OCI-LY7 (cell line): ENCODE data around the gene ANO2. TPM values are rescaled to one million over a fixed set of nuclear protein-coding genes. Genes with fewer than 3 reads are reported as not detected.

ENCODE experiments used
- BruUV-seq: library from RNA; stranded (reverse); fragments of 400-500 nt; replicated peaks from 2 replicates; lab custom pipeline; 2021; lab: Mats Ljungman, UMichigan
- CTCF ChIA-PET: fragments of 300-600 bp; sonication (Branson Sonifier 250); formaldehyde crosslinking; loops from one replicate; lab custom pipeline; 2022; ENCODE audit warnings: antibody characterized with exemption; ENCODE audit not compliant: unreplicated experiment; lab: Charles Lee
- POLR2A ChIA-PET: fragments of 300-600 bp; sonication (Branson Sonifier 250); formaldehyde crosslinking; loops from one replicate; lab custom pipeline; 2022; ENCODE audit warnings: antibody characterized with exemption; lab: Charles Lee
- DNase-seq: peaks from one replicate; pipeline ENCODE4 v3.0.0-alpha.2; 2015; ENCODE audit warnings: low spot score
- H2AFZ ChIP-seq: fragments of 200-600 bp; sonication (generic), shearing (Covaris generic); 2 replicates; pipeline ENCODE4 v1.6.1; 2014; ENCODE audit warnings: mild to moderate bottlenecking, antibody characterized with exemption, low read length, moderate library complexity
- H3K27ac ChIP-seq: fragments of 200-600 bp; sonication (generic); 2 replicates; pipeline ENCODE4 v1.5.1; 2014; ENCODE audit warnings: mixed run types, low read depth, mild to moderate bottlenecking, moderate library complexity, low read length, inconsistent platforms; ENCODE audit not compliant: poor library complexity, severe bottlenecking
- H3K36me3 ChIP-seq: fragments of 200-600 bp; sonication (generic); 2 replicates; pipeline ENCODE4 v1.6.1; 2014; ENCODE audit warnings: mild to moderate bottlenecking, antibody characterized with exemption, low read length, moderate library complexity, mixed read lengths; ENCODE audit not compliant: insufficient read depth
- H3K4me1 ChIP-seq: fragments of 200-600 bp; sonication (generic); 2 replicates; pipeline ENCODE4 v1.5.1; 2014; ENCODE audit warnings: mild to moderate bottlenecking, low read length; ENCODE audit not compliant: insufficient read depth, poor library complexity, severe bottlenecking
- H3K4me2 ChIP-seq: fragments of 200-600 bp; sonication (generic); 2 replicates; pipeline ENCODE4 v1.6.1; 2014; ENCODE audit warnings: mild to moderate bottlenecking, low read length
- H3K4me3 ChIP-seq: fragments of 200-600 bp; sonication (generic); 2 replicates; pipeline ENCODE4 v1.5.1; 2014; ENCODE audit warnings: mild to moderate bottlenecking, low read depth, low read length; ENCODE audit not compliant: poor library complexity, severe bottlenecking
- H3K79me2 ChIP-seq: fragments of 200-600 bp; sonication (generic); 2 replicates; pipeline ENCODE4 v1.6.1; 2016; ENCODE audit warnings: low read depth, mild to moderate bottlenecking, low read length, moderate library complexity, mixed read lengths; ENCODE audit not compliant: insufficient read depth
- H3K9me2 ChIP-seq: fragments of 200-600 bp; sonication (generic); 2 replicates; pipeline ENCODE4 v1.6.1; 2016; ENCODE audit warnings: mild to moderate bottlenecking, low read length, mixed read lengths; ENCODE audit not compliant: insufficient read depth
- H3K9me3 ChIP-seq: fragments of 200-600 bp; sonication (generic); 2 replicates; pipeline ENCODE4 v1.6.1; 2014; ENCODE audit warnings: mild to moderate bottlenecking, mixed run types, low read length, mixed read lengths
- H4K20me1 ChIP-seq: fragments of 200-600 bp; sonication (generic); 2 replicates; pipeline ENCODE4 v1.6.1; 2014; ENCODE audit warnings: mild to moderate bottlenecking, antibody characterized with exemption, low read length, moderate library complexity, mixed read lengths; ENCODE audit not compliant: insufficient read depth
- EZH2phosphoT487 ChIP-seq: fragments of 200-600 bp; sonication (generic); IDR thresholded peaks from 2 replicates; pipeline ENCODE4 v1.6.1; 2018; ENCODE audit warnings: low read depth, borderline replicate concordance, mild to moderate bottlenecking, mixed run types, antibody characterized with exemption, low read length, moderate library complexity, mixed read lengths
- intact Hi-C: fragments of 100-400 bp; cut with micrococcal nuclease; formaldehyde crosslinking; loops from one replicate; pipeline ENCODE4 v1.10.0; 2022; ENCODE audit not compliant: unreplicated experiment
- total RNA-seq, 2 experiments: library from RNA; depleted of rRNA in 1 of 2; stranded (reverse); fragments of >200 nt in 1 of 2; shearing (Covaris generic) in 1 of 2; gene quantifications; 2 replicates each; pipeline ENCODE4 v1.2.3, GENCODE V29; 2014 to 2022
- TF ChIP-seq, protein P1 (sequence below): fragments of 200-600 bp; sonication (generic); conservative IDR thresholded peaks from 2 replicates; pipeline ENCODE4 v1.5.1; 2014; ENCODE audit warnings: mild to moderate bottlenecking, antibody characterized with exemption, low read length, moderate library complexity, mixed read lengths

ANO2 gene
- total RNA-seq, 2 experiments from 2014 or later: not detected

GRCh38 chr12:5973461-5974115 lies 28.5 kb upstream of the ANO2 start:
- BruUV-seq: no TSS peak
- Histone ChIP-seq H3K4me1 (no peaks in the 10 kb centered on the region), H3K4me2 (no peak overlapping the region), H3K9me3 (no peaks in the 10 kb centered on the region), H3K9me2 (no peaks in the 10 kb centered on the region), H3K79me2 (no peaks in the 10 kb centered on the region), H3K27ac (no peak overlapping the region), H2AFZ (no peak overlapping the region), H3K4me3 (no peak overlapping the region), H3K36me3 (no peaks in the 10 kb centered on the region), H4K20me1 (no peaks in the 10 kb centered on the region)
- ChIA-PET POLR2A (interaction anchor here (1.1 kb wide), 1 partner anchor 9 kb away, joined by 3 read pairs; no protein-coding TSS in a partner anchor), CTCF (no interaction called here)
- no peak for DNase-seq
- TF ChIP-seq, protein P1, sequence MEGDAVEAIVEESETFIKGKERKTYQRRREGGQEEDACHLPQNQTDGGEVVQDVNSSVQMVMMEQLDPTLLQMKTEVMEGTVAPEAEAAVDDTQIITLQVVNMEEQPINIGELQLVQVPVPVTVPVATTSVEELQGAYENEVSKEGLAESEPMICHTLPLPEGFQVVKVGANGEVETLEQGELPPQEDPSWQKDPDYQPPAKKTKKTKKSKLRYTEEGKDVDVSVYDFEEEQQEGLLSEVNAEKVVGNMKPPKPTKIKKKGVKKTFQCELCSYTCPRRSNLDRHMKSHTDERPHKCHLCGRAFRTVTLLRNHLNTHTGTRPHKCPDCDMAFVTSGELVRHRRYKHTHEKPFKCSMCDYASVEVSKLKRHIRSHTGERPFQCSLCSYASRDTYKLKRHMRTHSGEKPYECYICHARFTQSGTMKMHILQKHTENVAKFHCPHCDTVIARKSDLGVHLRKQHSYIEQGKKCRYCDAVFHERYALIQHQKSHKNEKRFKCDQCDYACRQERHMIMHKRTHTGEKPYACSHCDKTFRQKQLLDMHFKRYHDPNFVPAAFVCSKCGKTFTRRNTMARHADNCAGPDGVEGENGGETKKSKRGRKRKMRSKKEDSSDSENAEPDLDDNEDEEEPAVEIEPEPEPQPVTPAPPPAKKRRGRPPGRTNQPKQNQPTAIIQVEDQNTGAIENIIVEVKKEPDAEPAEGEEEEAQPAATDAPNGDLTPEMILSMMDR: no peak
- TF ChIP-seq EZH2phosphoT487: no peak
- intact Hi-C loops: no loop called here

GRCh38 chr12:5972387-5972786 lies 27.3 kb upstream of the ANO2 start:
- Histone ChIP-seq H3K4me3 (no peak overlapping the region), H3K9me2 (no peaks in the 10 kb centered on the region), H3K79me2 (no peaks in the 10 kb centered on the region), H3K4me1 (no peaks in the 10 kb centered on the region), H3K4me2 (no peak overlapping the region), H3K27ac (no peak overlapping the region), H4K20me1 (no peaks in the 10 kb centered on the region), H3K9me3 (no peaks in the 10 kb centered on the region), H2AFZ (no peak overlapping the region), H3K36me3 (no peaks in the 10 kb centered on the region)
- POLR2A ChIA-PET: interaction anchor here (1.1 kb wide), 1 partner anchor 8 kb away, joined by 3 read pairs; no protein-coding TSS in a partner anchor
- BruUV-seq: no TSS peak
- DNase-seq: no peak
- CTCF ChIA-PET: no interaction called here
- intact Hi-C loops: no loop called here
- TF ChIP-seq, protein P1: no peak
- TF ChIP-seq EZH2phosphoT487: no peak

DNA sequence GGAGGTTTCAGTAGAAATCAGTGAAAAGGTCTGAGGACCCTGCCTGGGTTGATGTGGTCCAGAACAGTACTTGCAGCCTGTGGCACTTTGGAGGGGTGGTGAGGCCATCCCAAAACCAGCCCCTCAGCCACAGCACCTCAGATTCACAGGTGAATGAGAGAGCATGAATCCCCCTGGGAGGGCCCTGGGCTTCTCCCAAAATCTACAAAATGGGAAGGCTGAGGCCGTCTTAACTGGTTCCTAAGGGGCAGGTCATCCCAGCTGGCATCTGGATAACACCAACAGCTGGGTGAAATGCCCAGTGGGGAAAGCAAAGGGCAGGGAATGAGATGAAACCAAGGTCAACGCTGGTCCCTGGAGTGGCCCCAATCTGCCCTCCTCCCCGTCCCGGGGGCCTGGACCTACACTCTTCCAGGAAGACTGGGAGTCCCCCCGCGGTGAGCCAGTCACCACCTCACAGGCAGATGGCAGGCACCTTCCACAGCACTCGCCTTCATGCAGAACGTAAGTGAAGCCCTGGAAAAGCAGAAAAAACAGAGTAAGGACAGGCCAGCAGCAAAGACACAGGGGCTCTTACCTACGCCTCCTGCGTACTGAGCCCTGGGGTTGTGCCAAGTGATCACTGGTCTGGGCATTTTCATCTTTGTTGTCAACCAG lies 26.3 kb upstream of the ANO2 start:
- Histone ChIP-seq H3K4me3 (no peak overlapping the region), H3K36me3 (no peaks in the 10 kb centered on the region), H3K4me2 (no peak overlapping the region), H3K27ac (no peak overlapping the region), H4K20me1 (no peaks in the 10 kb centered on the region), H3K9me3 (no peaks in the 10 kb centered on the region), H2AFZ (no peak overlapping the region), H3K9me2 (no peaks in the 10 kb centered on the region), H3K4me1 (no peaks in the 10 kb centered on the region), H3K79me2 (no peaks in the 10 kb centered on the region)
- TF ChIP-seq, protein P1: no peak
- no peak for TF ChIP-seq EZH2phosphoT487
- no peak for DNase-seq
- CTCF ChIA-PET: no interaction called here
- POLR2A ChIA-PET: no interaction called here
- BruUV-seq: no TSS peak
- intact Hi-C loops: no loop called here
